ENCODE data around the gene CAMK1D. TPM values are rescaled to one million over a fixed set of nuclear protein-coding genes. Genes with fewer than 3 reads are reported as not detected.
A peak's percentile ranks its signal among the peaks of the same experiment; 100 is the strongest.

Gene CAMK1D
- total RNA-seq, 2 experiments from 2014 or later: 28.8 to 35.3 TPM

DNA sequence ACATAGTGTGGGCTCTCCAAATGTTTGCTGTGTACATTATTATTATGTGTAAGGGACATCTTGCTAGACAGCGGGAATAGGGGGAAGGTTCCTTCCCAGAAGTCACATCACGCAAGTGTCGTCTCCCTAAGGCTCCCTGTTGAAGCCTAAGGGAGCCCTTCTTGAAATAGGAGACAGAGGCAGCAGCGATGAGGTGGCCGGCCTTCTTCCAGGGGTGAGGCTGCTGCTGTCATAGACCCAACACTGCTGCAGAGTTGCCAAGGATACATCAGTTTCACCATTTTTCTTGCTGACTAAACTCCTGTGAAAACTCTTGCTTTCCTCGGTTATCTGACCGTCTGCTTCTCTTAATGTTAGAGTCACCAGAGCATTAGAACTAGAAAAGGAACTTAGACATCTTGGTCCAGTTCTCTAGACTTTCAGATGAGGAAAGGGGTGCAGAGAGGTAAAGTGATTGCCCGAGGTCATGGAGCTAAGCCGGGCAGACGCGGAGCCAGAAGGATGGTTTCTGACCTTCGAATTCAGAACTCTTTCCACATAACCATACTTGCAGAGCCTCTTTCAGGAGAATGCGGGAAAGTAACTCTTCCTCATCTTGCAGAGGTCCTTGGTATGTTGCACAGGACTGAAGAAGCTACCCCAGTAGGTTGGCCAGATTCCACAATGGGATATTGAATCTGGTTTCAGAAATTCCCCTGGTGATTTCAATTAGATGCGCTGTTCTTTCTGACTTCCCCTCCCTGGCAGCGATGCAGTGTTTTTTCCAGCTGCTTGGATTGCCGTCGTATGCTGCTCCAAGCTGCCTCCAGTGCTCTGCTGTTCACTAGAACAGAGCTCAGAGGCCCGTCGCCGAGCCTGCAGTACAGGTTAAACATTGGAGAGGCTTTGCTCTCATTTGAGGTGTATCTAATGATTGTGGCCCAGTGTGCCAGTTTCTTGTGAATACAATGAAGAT lies 217.1 kb downstream of the CAMK1D start:
- TF ChIP-seq, protein P1, sequence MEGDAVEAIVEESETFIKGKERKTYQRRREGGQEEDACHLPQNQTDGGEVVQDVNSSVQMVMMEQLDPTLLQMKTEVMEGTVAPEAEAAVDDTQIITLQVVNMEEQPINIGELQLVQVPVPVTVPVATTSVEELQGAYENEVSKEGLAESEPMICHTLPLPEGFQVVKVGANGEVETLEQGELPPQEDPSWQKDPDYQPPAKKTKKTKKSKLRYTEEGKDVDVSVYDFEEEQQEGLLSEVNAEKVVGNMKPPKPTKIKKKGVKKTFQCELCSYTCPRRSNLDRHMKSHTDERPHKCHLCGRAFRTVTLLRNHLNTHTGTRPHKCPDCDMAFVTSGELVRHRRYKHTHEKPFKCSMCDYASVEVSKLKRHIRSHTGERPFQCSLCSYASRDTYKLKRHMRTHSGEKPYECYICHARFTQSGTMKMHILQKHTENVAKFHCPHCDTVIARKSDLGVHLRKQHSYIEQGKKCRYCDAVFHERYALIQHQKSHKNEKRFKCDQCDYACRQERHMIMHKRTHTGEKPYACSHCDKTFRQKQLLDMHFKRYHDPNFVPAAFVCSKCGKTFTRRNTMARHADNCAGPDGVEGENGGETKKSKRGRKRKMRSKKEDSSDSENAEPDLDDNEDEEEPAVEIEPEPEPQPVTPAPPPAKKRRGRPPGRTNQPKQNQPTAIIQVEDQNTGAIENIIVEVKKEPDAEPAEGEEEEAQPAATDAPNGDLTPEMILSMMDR (IDR thresholded peaks at IDR 0.05): no peak
- CTCF ChIA-PET: no interaction called here
- H3K9me3 ChIP-seq (ENCODE audit: control insufficient read depth in 1 of 2, insufficient read depth in 1 of 2, low read length in 2 of 2): no peaks in the 10 kb centered on the region
- Mint-ChIP-seq H3K36me3 (ENCODE audit: low read depth) (peaks cover 7% of the 10 kb centered on the region), H3K9me3 (no peaks in the 10 kb centered on the region), H3K4me1 (ENCODE audit: low read depth) (peaks cover 62% of the 10 kb centered on the region), H3K27ac (peak overlapping the region; percentile 35), H3K4me3 (no peak overlapping the region), H3K27me3 (no peaks in the 10 kb centered on the region)
- POLR2A ChIA-PET: no interaction called here
- DNase-seq (no peak), ATAC-seq (ENCODE audit: poor library complexity) (no peak)
- no peak overlapping the region for H3K27ac ChIP-seq (ENCODE audit: low read depth in 1 of 2, low read length in 2 of 2)
- H3K27me3 ChIP-seq (ENCODE audit: control insufficient read depth in 1 of 2, insufficient read depth in 2 of 2, low read length in 2 of 2): no peaks in the 10 kb centered on the region
- intact Hi-C loops (cut with DNase I, micrococcal nuclease): no loop called here
- H3K4me3 ChIP-seq (ENCODE audit: low read length): no peak overlapping the region
- no peaks in the 10 kb centered on the region for H3K4me1 ChIP-seq (ENCODE audit: insufficient read depth, low read length)
- H3K36me3 ChIP-seq (ENCODE audit: insufficient read depth, low read length): no peaks in the 10 kb centered on the region

DNA sequence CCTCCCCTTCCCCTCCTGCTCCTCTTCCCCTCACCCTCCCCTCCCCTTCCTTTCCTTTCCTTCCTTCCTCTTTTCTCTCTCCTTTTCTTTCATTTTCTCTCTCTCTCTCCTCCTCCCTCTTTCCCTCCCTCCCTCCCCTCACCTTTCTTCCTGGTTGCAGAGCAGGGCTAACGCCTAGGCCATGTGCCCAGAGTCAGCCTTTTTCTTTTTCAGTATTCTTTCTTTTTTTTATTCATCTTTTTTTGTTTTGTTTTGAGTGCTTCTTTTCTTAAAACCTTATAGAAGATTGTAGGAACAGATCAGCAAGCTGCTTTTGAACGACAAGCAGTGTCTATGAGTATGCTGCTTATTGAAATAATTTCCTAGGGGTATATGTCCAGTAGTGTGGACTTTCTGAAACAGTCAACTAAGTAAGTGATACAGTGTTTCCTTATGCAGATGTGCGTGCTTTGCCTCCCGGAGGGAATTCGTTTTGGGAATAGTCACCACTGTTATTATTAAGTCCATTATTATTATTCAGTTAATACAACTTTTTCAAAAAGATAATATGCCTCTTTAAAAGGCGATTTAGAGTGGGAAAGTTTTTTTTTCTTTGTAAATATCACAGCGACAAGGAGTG lies 219.2 kb downstream of the CAMK1D start:
- ATAC-seq (ENCODE audit: poor library complexity) (no peak), DNase-seq (no peak)
- ChIA-PET POLR2A (no interaction called here), CTCF (interaction anchor here (0.5 kb wide), 1 partner anchor 156 kb away, joined by 3 read pairs; no protein-coding TSS in a partner anchor)
- Mint-ChIP-seq H3K9me3 (no peaks in the 10 kb centered on the region), H3K4me3 (no peak overlapping the region), H3K36me3 (ENCODE audit: low read depth) (peaks cover 7% of the 10 kb centered on the region), H3K27me3 (no peaks in the 10 kb centered on the region), H3K27ac (peak overlapping the region; percentile 49), H3K4me1 (ENCODE audit: low read depth) (peaks cover 47% of the 10 kb centered on the region)
- Histone ChIP-seq H3K27me3 (ENCODE audit: control insufficient read depth in 1 of 2, insufficient read depth in 2 of 2, low read length in 2 of 2) (no peaks in the 10 kb centered on the region), H3K9me3 (ENCODE audit: control insufficient read depth in 1 of 2, insufficient read depth in 1 of 2, low read length in 2 of 2) (no peaks in the 10 kb centered on the region), H3K4me3 (ENCODE audit: low read length) (no peak overlapping the region), H3K4me1 (ENCODE audit: insufficient read depth, low read length) (no peaks in the 10 kb centered on the region), H3K36me3 (ENCODE audit: insufficient read depth, low read length) (no peaks in the 10 kb centered on the region), H3K27ac (ENCODE audit: low read depth in 1 of 2, low read length in 2 of 2) (no peak overlapping the region)
- intact Hi-C loops (cut with DNase I, micrococcal nuclease): no loop called here
- TF ChIP-seq, protein P1 (IDR thresholded peaks at IDR 0.05): no peak

DNA sequence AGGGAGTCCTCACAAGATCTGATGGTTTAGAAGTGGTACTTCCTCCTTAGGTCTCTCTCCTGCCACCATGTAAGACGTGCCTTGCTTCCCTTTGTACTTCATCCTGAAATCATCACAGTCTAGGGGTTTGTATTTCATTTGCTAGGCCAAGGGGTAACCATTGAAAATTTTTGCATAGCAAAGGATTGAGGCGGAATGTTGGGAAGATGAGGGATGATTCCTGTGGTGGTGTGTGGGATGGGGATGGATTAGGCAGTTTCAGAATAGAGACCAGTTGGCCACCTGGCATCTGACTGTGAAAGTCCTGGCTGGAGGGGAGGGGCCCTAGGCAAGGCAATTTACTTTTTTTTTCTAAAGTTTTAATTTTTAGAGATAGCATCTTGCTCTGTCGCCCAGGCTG lies 222.9 kb downstream of the CAMK1D start:
- Mint-ChIP-seq H3K36me3 (ENCODE audit: low read depth) (peaks cover 12% of the 10 kb centered on the region), H3K27ac (no peak overlapping the region), H3K27me3 (no peaks in the 10 kb centered on the region), H3K4me1 (ENCODE audit: low read depth) (peaks cover 14% of the 10 kb centered on the region), H3K4me3 (no peak overlapping the region), H3K9me3 (no peaks in the 10 kb centered on the region)
- H3K9me3 ChIP-seq (ENCODE audit: control insufficient read depth in 1 of 2, insufficient read depth in 1 of 2, low read length in 2 of 2): peaks cover 0 to 4% of the 10 kb centered on the region in 2 experiments
- CTCF ChIA-PET: interaction anchor here (1.4 kb wide), 1 partner anchor 8 kb away, joined by 3 read pairs; no protein-coding TSS in a partner anchor
- intact Hi-C loops (cut with DNase I, micrococcal nuclease): no loop called here
- ATAC-seq (ENCODE audit: poor library complexity): no peak
- DNase-seq: no peak
- TF ChIP-seq, protein P1 (IDR thresholded peaks at IDR 0.05): no peak
- H3K4me3 ChIP-seq (ENCODE audit: low read length): no peak overlapping the region
- POLR2A ChIA-PET: no interaction called here
- no peaks in the 10 kb centered on the region for H3K4me1 ChIP-seq (ENCODE audit: insufficient read depth, low read length)
- H3K27ac ChIP-seq (ENCODE audit: low read depth in 1 of 2, low read length in 2 of 2): no peak overlapping the region
- H3K36me3 ChIP-seq (ENCODE audit: insufficient read depth, low read length): no peaks in the 10 kb centered on the region
- H3K27me3 ChIP-seq (ENCODE audit: control insufficient read depth in 1 of 2, insufficient read depth in 2 of 2, low read length in 2 of 2): no peaks in the 10 kb centered on the region

Data from CD4-positive, alpha-beta T cell (primary cell).